WERI-Rb-1 (cell line): ENCODE measurements around the gene RHBDL1.

Experiments
- DNase-seq: peaks from one replicate; pipeline ENCODE4 v3.0.0-alpha.2; 2020
- H3K27ac ChIP-seq: fragments of 250-450 bp; sonication (Bioruptor Pico); 2 replicates; pipeline ENCODE4 v1.5.1; 2020; ENCODE audit warnings: mild to moderate bottlenecking, moderate library complexity
- H3K27me3 ChIP-seq: fragments of 250-450 bp; sonication (Bioruptor Pico); 2 replicates; pipeline ENCODE4 v1.5.1; 2021; ENCODE audit warnings: mild to moderate bottlenecking, low read depth, moderate library complexity; ENCODE audit not compliant: insufficient read depth, severe bottlenecking
- H3K36me3 ChIP-seq: fragments of 250-450 bp; sonication (Bioruptor Pico); 2 replicates; pipeline ENCODE4 v1.5.1; 2020; ENCODE audit warnings: mild to moderate bottlenecking, moderate library complexity
- H3K4me3 ChIP-seq: 2 replicates; pipeline ENCODE4 v1.5.1; 2011; ENCODE audit warnings: low read depth, mild to moderate bottlenecking, control low read depth, low read length
- H3K9me3 ChIP-seq: fragments of 250-450 bp; sonication (Bioruptor Pico); 2 replicates; pipeline ENCODE4 v1.5.1; 2021; ENCODE audit warnings: mild to moderate bottlenecking, moderate library complexity; ENCODE audit not compliant: severe bottlenecking
- CTCF ChIP-seq: IDR thresholded peaks from 2 replicates; pipeline ENCODE4 v1.5.1; 2011; ENCODE audit warnings: low read depth, mild to moderate bottlenecking, control low read depth, inconsistent platforms, low read length

RHBDL1 gene

GRCh38 chr16:674968-675883 is at the start of gene RHBDL1:
Gene RHBDL1, plus strand, starts transcription at chr16:675671. Its CDS starts 120 bp downstream, at chr16:675791.
- peaks cover 38% of the 10 kb centered on the region for H3K36me3 ChIP-seq
- H3K9me3 ChIP-seq: no peaks in the 10 kb centered on the region
- TF ChIP-seq CTCF: 0 out of 2 replicates have a peak, but pooled peaks have one; percentile 15
- H3K27ac ChIP-seq: no peak within 1 kb of the TSS
- peak; percentile 78 for DNase-seq
- no peaks in the 10 kb centered on the region for H3K27me3 ChIP-seq
- H3K4me3 ChIP-seq: peak within 1 kb of the TSS; percentile 24

DNA sequence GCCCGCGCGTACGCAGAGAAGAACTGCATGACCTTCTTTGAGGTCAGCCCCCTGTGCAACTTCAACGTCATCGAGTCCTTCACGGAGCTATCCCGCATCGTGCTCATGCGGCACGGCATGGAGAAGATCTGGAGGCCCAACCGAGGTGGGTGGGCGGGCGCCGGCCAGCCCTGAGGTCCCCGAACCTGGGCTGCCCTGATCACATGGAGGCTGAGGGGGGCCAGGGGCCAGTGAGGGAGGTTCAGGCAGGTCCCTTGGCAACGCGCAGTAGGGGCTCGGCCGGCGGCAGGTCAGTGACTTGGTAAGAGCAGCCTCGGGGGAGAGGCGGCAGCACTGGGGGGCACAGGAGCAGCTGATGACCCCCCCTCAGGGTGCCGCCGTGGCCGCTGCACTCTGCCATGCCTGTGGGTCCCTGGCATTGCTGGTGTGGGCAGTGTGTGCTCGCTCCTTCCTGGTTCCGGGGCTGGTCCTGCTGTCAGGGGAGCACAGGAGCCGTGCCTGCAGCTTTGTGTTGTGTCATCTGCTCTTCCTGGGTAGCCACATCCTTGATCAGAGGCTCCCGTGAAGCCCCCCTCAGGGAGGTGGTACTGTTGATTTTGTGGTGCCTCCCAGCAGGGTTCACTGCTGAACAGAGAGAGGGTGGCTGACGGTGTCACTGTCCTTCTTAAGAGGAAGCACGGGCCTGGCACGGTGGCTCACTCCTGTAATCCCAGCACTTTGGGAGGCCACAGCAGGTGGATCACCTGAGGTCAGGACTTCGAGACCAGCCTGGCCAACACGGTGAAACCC is 49.3 kb upstream of the RHBDL1 start:
- H3K27ac ChIP-seq: no peak overlapping the region
- H3K4me3 ChIP-seq: no peak overlapping the region
- no peaks in the 10 kb centered on the region for H3K9me3 ChIP-seq
- H3K27me3 ChIP-seq: no peaks in the 10 kb centered on the region
- no peak for DNase-seq
- no peak for TF ChIP-seq CTCF
- peaks cover 35% of the 10 kb centered on the region for H3K36me3 ChIP-seq

GRCh38 chr16:626787-627453 is 48.6 kb upstream of the RHBDL1 start:
- no peaks in the 10 kb centered on the region for H3K9me3 ChIP-seq
- TF ChIP-seq CTCF: no peak
- H3K27ac ChIP-seq: no peak overlapping the region
- no peaks in the 10 kb centered on the region for H3K27me3 ChIP-seq
- H3K36me3 ChIP-seq: peaks cover 35% of the 10 kb centered on the region
- DNase-seq: no peak
- H3K4me3 ChIP-seq: no peak overlapping the region

GRCh38 chr16:627454-628239 is 47.8 kb upstream of the RHBDL1 start:
- Histone ChIP-seq H3K36me3 (peaks cover 38% of the 10 kb centered on the region), H3K9me3 (no peaks in the 10 kb centered on the region), H3K27me3 (no peaks in the 10 kb centered on the region), H3K4me3 (no peak overlapping the region), H3K27ac (peak overlapping the region; percentile 96; the same call in 1 of the 2 replicates)
- TF ChIP-seq CTCF: no peak
- no peak for DNase-seq
